Naive thymus-derived CD4-positive, alpha-beta T cell (primary cell): ENCODE measurements around the gene KCNJ1. TPM values are rescaled to one million over a fixed set of nuclear protein-coding genes. Genes with fewer than 3 reads are reported as not detected.

ENCODE experiments used
- ATAC-seq: fragments of 150-1000 bp; cut with Tn5 transposase; 2 replicates; pipeline ENCODE4 v1.10.0; 2021; ENCODE audit warnings: mild to moderate bottlenecking, moderate library complexity
- CTCF ChIA-PET: fragments of 350-600 bp; sonication (Branson Sonifier 250); formaldehyde crosslinking; loops from one replicate; lab custom pipeline; 2021; ENCODE audit warnings: antibody characterized with exemption; lab: Charles Lee
- POLR2A ChIA-PET: fragments of 350-600 bp; sonication (Branson Sonifier 250); formaldehyde crosslinking; loops from one replicate; lab custom pipeline; 2021; ENCODE audit warnings: antibody characterized with exemption, inconsistent platforms; lab: Charles Lee
- DNase-seq, 9 donors: peaks; one replicate each; pipeline versions ENCODE4 v3.0.0 to v3.0.0-alpha.2; 2020 to 2022; ENCODE audit warnings: mixed read lengths in 1 of 9
- H3K27ac ChIP-seq: one replicate; pipeline ENCODE4 v1.7.0; 2013; ENCODE audit warnings: mild to moderate bottlenecking, low read depth, low read length, moderate library complexity
- H3K27me3 ChIP-seq, 2 donors: one replicate each; pipeline ENCODE4 v1.7.0; 2013; ENCODE audit warnings: low read length in 2 of 2, mild to moderate bottlenecking in 2 of 2, moderate library complexity in 2 of 2; ENCODE audit not compliant: control insufficient read depth in 2 of 2, insufficient read depth in 2 of 2
- H3K36me3 ChIP-seq, 3 experiments: 1 replicate in 2 of 3; 2 replicates in 1 of 3; pipeline ENCODE4 v1.7.0; 2013; ENCODE audit warnings: low read length in 3 of 3, mild to moderate bottlenecking in 3 of 3, moderate library complexity in 1 of 3; ENCODE audit not compliant: insufficient read depth in 3 of 3, control insufficient read depth in 2 of 3
- H3K4me1 ChIP-seq, 2 donors: one replicate each; pipeline ENCODE4 v1.7.0; 2013; ENCODE audit warnings: low read length in 2 of 2, mild to moderate bottlenecking in 2 of 2, moderate library complexity in 1 of 2; ENCODE audit not compliant: control insufficient read depth in 2 of 2, insufficient read depth in 2 of 2
- H3K4me3 ChIP-seq: 2 replicates; pipeline ENCODE4 v1.7.0; 2013; ENCODE audit warnings: mild to moderate bottlenecking, low read length
- H3K9me3 ChIP-seq, 3 experiments: 1 replicate in 2 of 3; 2 replicates in 1 of 3; pipeline ENCODE4 v1.7.0; 2013; ENCODE audit warnings: low read length in 3 of 3; ENCODE audit not compliant: control insufficient read depth in 2 of 3
- H3K27ac Mint-ChIP-seq, 9 donors: one replicate each; pipeline ENCODE4 v1.8.0; 2020 to 2022; ENCODE audit warnings: mixed read lengths in 9 of 9, mild to moderate bottlenecking in 8 of 9, moderate library complexity in 5 of 9, inconsistent platforms in 2 of 9
- H3K27me3 Mint-ChIP-seq, 5 donors: one replicate each; pipeline ENCODE4 v1.8.0; 2021 to 2022; ENCODE audit warnings: mixed read lengths in 5 of 5, mild to moderate bottlenecking in 1 of 5
- H3K36me3 Mint-ChIP-seq, 5 donors: one replicate each; pipeline ENCODE4 v1.8.0; 2020 to 2022; ENCODE audit warnings: mixed read lengths in 5 of 5, mild to moderate bottlenecking in 3 of 5, inconsistent platforms in 1 of 5
- H3K4me1 Mint-ChIP-seq, 7 donors: one replicate each; pipeline ENCODE4 v1.8.0; 2020 to 2022; ENCODE audit warnings: mixed read lengths in 7 of 7, mild to moderate bottlenecking in 3 of 7, inconsistent platforms in 1 of 7
- H3K4me3 Mint-ChIP-seq, 10 donors: one replicate each; pipeline ENCODE4 v1.8.0; 2020 to 2022; ENCODE audit warnings: mild to moderate bottlenecking in 10 of 10, mixed read lengths in 10 of 10, moderate library complexity in 6 of 10, inconsistent platforms in 2 of 10
- H3K9me3 Mint-ChIP-seq, 11 donors: one replicate each; pipeline ENCODE4 v1.8.0; 2020 to 2022; ENCODE audit warnings: mixed read lengths in 11 of 11, mild to moderate bottlenecking in 4 of 11, inconsistent platforms in 1 of 11, moderate library complexity in 1 of 11
- intact Hi-C, 2 donors: fragments of 100-400 bp; cut with micrococcal nuclease; formaldehyde crosslinking; loops; one replicate each; pipeline ENCODE4 v1.15.1; 2023
- polyA plus RNA-seq, 2 donors: library from polyadenylated mRNA; unstranded; fragments of 300-500 nt; fragmentation: Illumina TruSeq; gene quantifications; one replicate each; pipeline ENCODE4 v1.2.3, GENCODE V29; 2021
- total RNA-seq, 6 experiments: library from RNA in 5 of 6; stranded (reverse) in 5 of 6; gene quantifications; 1 replicate in 5 of 6; 2 replicates in 1 of 6; pipeline ENCODE4 v1.2.3 and lab custom pipeline; 2021 to 2026

KCNJ1 gene
- total and polyA plus RNA-seq, 7 experiments from 2014 or later = 0.12 to 0.22 TPM; not detected in 5

GRCh38 chr11:128890543-128891368 lies 23.7 kb upstream of the KCNJ1 start, which contains the start of gene KCNJ5:
Gene KCNJ5, plus strand, starts transcription at chr11:128891356. Its CDS starts 19,918 bp downstream, at chr11:128911274.
- Mint-ChIP-seq H3K4me1 (peaks cover 5 to 24% (median 9%) of the 10 kb centered on the region in 7 donors), H3K36me3 (peaks cover 0 to 5% (median 0%) of the 10 kb centered on the region in 5 donors), H3K9me3 (peaks cover 0 to 4% (median 0%) of the 10 kb centered on the region in 11 donors), H3K4me3 (peak within 1 kb of the TSS; percentile 80 to 90 (median 84)), H3K27me3 (peaks cover 53 to 72% (median 67%) of the 10 kb centered on the region in 5 donors), H3K27ac (no peak within 1 kb of the TSS)
- Histone ChIP-seq H3K36me3 (no peaks in the 10 kb centered on the region), H3K4me3 (peak within 1 kb of the TSS; percentile 52), H3K27ac (no peak within 1 kb of the TSS), H3K27me3 (peaks cover 5 to 15% of the 10 kb centered on the region in 2 donors), H3K9me3 (no peaks in the 10 kb centered on the region), H3K4me1 (no peaks in the 10 kb centered on the region)
- CTCF ChIA-PET = no interaction called here
- peak; percentile 52 for ATAC-seq
- POLR2A ChIA-PET = interaction anchor here (1.5 kb wide), 1 partner anchor 13 kb away, joined by 3 read pairs; no protein-coding TSS in a partner anchor
- intact Hi-C loops = no loop called here
- peak in 1 of 9 donors; percentile 21 for DNase-seq

DNA sequence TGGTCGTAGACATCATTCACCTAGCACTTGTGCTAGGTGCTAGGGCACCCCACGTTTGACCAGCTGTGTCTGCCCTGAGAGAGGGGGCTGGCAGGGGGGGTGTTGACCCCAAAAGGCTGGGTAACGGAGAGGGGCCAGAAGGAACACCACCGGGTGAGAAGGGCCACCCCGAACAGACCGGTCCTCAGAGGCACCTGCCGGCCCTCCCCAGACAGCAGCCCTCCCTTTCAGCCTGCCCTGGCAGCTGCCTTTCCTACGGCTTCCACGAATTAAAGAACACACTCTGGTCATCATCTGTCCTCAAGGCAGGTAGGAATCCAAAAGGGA lies 23.1 kb upstream of the KCNJ1 start:
- H3K27ac ChIP-seq = no peak overlapping the region
- H3K27me3 ChIP-seq = peaks cover 5 to 15% of the 10 kb centered on the region in 2 donors
- Mint-ChIP-seq H3K9me3 (peaks cover 0 to 4% (median 0%) of the 10 kb centered on the region in 11 donors), H3K36me3 (peaks cover 0 to 8% (median 0%) of the 10 kb centered on the region in 5 donors), H3K4me3 (peak overlapping the region in 7 of 10 donors; percentile 11 to 90 (median 84)), H3K27me3 (peaks cover 54 to 75% (median 71%) of the 10 kb centered on the region in 5 donors), H3K4me1 (peaks cover 5 to 24% (median 9%) of the 10 kb centered on the region in 7 donors), H3K27ac (no peak overlapping the region)
- H3K9me3 ChIP-seq = no peaks in the 10 kb centered on the region
- H3K36me3 ChIP-seq = no peaks in the 10 kb centered on the region
- POLR2A ChIA-PET = no interaction called here
- no peaks in the 10 kb centered on the region for H3K4me1 ChIP-seq
- CTCF ChIA-PET = no interaction called here
- DNase-seq = no peak
- ATAC-seq = no peak
- H3K4me3 ChIP-seq = peak overlapping the region; percentile 52
- intact Hi-C loops = no loop called here

- intact Hi-C loops = loop anchor here in 1 of 2 donors (10.0 kb wide), 1 partner anchor 805 kb away; no protein-coding TSS in a partner anchor
- H3K9me3 Mint-ChIP-seq = peaks cover 0 to 4% (median 0%) of the 10 kb centered on the region in 11 donors
- H3K4me3 Mint-ChIP-seq = peak overlapping the region in 6 of 10 donors; percentile 11 to 90 (median 63)
- DNase-seq = no peak
- Histone ChIP-seq H3K27me3 (peaks cover 5 to 15% of the 10 kb centered on the region in 2 donors), H3K9me3 (no peaks in the 10 kb centered on the region), H3K36me3 (no peaks in the 10 kb centered on the region), H3K27ac (no peak overlapping the region), H3K4me1 (no peaks in the 10 kb centered on the region), H3K4me3 (no peak overlapping the region)
- peaks cover 57 to 75% (median 74%) of the 10 kb centered on the region in 5 donors for H3K27me3 Mint-ChIP-seq
- H3K27ac Mint-ChIP-seq = no peak overlapping the region
- H3K4me1 Mint-ChIP-seq = peaks cover 5 to 24% (median 10%) of the 10 kb centered on the region in 7 donors
- POLR2A ChIA-PET = no interaction called here
- CTCF ChIA-PET = no interaction called here
- ATAC-seq = no peak
- peaks cover 0 to 8% (median 0%) of the 10 kb centered on the region in 5 donors for H3K36me3 Mint-ChIP-seq
These were observed 22.6 kb upstream of the KCNJ1 start for GRCh38 chr11:128889657-128890213.

DNA sequence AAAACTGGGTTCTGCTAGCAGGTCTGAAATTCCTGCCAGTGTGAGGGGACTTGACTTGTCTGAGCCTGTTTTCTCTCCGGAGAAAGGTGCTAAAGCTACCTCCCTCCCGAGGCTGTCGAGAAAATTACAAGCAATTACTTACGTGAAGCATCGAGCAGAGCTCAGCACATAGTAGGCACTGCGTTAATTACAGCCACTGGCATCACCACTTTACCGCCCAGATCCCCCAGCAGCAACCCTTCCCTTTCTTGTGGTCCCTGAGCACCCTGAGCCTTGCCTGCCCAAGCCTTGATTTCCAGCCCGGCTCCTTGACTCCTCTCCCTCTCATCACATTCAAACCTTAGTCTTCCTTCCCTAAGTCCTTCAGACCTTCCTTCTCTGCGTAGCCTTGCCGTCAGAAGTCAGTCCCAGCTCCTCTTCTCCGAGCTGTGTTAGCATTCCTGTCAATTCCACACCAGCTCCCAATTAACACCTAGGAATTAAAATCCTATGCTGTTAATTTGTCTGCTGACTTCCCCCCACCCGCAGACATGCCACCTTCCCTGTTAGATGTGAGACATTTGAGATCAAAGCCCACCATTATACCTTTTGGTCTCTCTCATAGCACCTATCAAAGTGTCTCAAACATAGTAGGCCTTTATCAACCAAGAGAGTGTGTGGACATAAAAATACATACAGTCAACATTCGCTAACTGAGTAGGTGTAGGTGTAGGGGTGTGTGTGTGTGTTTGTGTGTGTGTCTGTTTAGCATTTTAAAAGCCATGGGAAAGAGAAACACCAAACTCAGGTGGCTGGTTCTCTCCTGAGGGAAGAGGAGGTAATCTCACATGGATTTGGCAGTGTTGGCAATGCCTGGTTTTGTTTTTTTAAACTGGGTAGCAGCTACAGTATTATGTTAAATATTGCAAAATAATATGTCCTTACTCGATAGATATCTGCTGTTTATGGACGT lies 21.2 kb upstream of the KCNJ1 start:
- H3K27ac ChIP-seq = no peak overlapping the region
- Mint-ChIP-seq H3K9me3 (peaks cover 0 to 4% (median 0%) of the 10 kb centered on the region in 11 donors), H3K4me3 (no peak overlapping the region), H3K27me3 (peaks cover 67 to 78% (median 75%) of the 10 kb centered on the region in 5 donors), H3K36me3 (peaks cover 0 to 8% (median 0%) of the 10 kb centered on the region in 5 donors), H3K27ac (no peak overlapping the region), H3K4me1 (peaks cover 5 to 20% (median 11%) of the 10 kb centered on the region in 7 donors)
- H3K9me3 ChIP-seq = no peaks in the 10 kb centered on the region
- H3K4me3 ChIP-seq = no peak overlapping the region
- DNase-seq = no peak
- ATAC-seq = no peak
- intact Hi-C loops = loop anchor here in 1 of 2 donors (10.0 kb wide), 1 partner anchor 806 kb away; no protein-coding TSS in a partner anchor
- no peaks in the 10 kb centered on the region for H3K36me3 ChIP-seq
- peaks cover 5 to 15% of the 10 kb centered on the region in 2 donors for H3K27me3 ChIP-seq
- H3K4me1 ChIP-seq = no peaks in the 10 kb centered on the region
- POLR2A ChIA-PET = no interaction called here
- CTCF ChIA-PET = interaction anchor here (0.6 to 1.2 kb wide), 5 partner anchors 11 to 68 kb away, joined by 3 to 6 read pairs (median 3); no protein-coding TSS in a partner anchor

DNA sequence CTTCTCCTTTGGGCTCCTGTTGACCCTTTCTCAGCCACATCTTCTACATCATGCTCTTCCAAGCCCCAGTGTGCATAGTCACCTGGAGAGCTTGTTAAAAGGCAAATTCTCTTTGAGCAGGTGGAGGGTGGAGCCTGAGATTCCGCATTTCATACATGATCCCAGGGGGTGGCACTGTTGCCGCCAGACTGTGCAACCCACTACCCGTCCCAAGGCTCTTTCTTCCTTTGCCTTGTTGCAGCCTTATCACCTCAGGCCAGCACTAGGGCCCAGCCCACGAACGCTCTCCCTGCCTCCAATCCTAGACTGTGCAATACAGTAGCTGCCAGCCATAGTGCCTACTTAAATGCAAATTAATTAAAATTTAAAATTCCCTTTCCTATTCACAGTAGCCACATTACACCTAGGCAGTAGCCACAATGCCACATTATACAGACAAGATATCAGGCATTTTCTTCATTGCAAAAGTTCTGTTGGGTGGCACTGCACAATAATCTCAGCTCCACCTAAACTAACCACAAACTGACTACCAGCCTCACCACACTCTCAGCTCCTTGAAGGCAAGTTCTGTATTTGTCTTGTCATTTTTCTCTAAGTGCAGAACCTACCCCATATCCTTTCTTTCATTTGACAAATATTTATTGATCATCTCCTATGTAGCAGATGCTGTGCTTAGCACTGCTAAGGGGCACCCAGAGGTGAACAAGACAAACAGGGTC lies 19.5 kb upstream of the KCNJ1 start:
- Mint-ChIP-seq H3K4me1 (peaks cover 5 to 16% (median 9%) of the 10 kb centered on the region in 7 donors), H3K9me3 (peaks cover 0 to 4% (median 0%) of the 10 kb centered on the region in 11 donors), H3K27ac (peak overlapping the region in 1 of 9 donors; percentile 5), H3K36me3 (peaks cover 0 to 8% (median 0%) of the 10 kb centered on the region in 5 donors), H3K4me3 (no peak overlapping the region), H3K27me3 (peaks cover 62 to 81% (median 79%) of the 10 kb centered on the region in 5 donors)
- CTCF ChIA-PET = interaction anchor here (1.3 to 4.4 kb wide), 5 partner anchors 7 to 68 kb away, joined by 3 to 64 read pairs (median 8); no protein-coding TSS in a partner anchor
- Histone ChIP-seq H3K27me3 (peaks cover 5 to 15% of the 10 kb centered on the region in 2 donors), H3K27ac (no peak overlapping the region), H3K36me3 (no peaks in the 10 kb centered on the region), H3K4me1 (no peaks in the 10 kb centered on the region), H3K9me3 (no peaks in the 10 kb centered on the region), H3K4me3 (no peak overlapping the region)
- POLR2A ChIA-PET = no interaction called here
- DNase-seq = no peak
- peak; percentile 21 for ATAC-seq
- intact Hi-C loops = loop anchor here (1.0 to 10.0 kb wide), 2 partner anchors 20 to 808 kb away; no protein-coding TSS in a partner anchor
